Ishikawa (cell line): ENCODE data around the gene GSE1.
A peak's percentile ranks its signal among the peaks of the same experiment; 100 is the strongest.

Source experiments
- CEBPB ChIP-seq: IDR thresholded peaks from 2 replicates; pipeline ENCODE4 v1.6.1; 2012
- CREB1 ChIP-seq: IDR thresholded peaks from 2 replicates; pipeline ENCODE4 v1.6.1; 2012; ENCODE audit warnings: low read depth
- EGR1 ChIP-seq: IDR thresholded peaks from 2 replicates; pipeline ENCODE4 v1.6.1; 2012
- EP300 ChIP-seq: IDR thresholded peaks from 2 replicates; pipeline ENCODE4 v1.6.1; 2012; ENCODE audit warnings: borderline replicate concordance
- FOXM1 ChIP-seq: IDR thresholded peaks from 2 replicates; pipeline ENCODE4 v1.6.1; 2012; ENCODE audit warnings: low read depth, borderline replicate concordance
- MAX ChIP-seq: IDR thresholded peaks from 2 replicates; pipeline ENCODE4 v1.6.1; 2012
- NFIC ChIP-seq: IDR thresholded peaks from 2 replicates; pipeline ENCODE4 v1.6.1; 2012
- RAD21 ChIP-seq: IDR thresholded peaks from 2 replicates; pipeline ENCODE4 v1.6.1; 2012; ENCODE audit warnings: low read depth
- TAF1 ChIP-seq: IDR thresholded peaks from 2 replicates; pipeline ENCODE4 v1.6.1; 2012; ENCODE audit warnings: low read depth, mild to moderate bottlenecking
- TCF12 ChIP-seq: IDR thresholded peaks from 2 replicates; pipeline ENCODE4 v1.6.1; 2012; ENCODE audit warnings: low read depth
- USF1 ChIP-seq: IDR thresholded peaks from 2 replicates; pipeline ENCODE4 v1.6.1; 2012
- YY1 ChIP-seq: IDR thresholded peaks from 2 replicates; pipeline ENCODE4 v1.6.1; 2012; ENCODE audit warnings: low read depth

GRCh38 chr16:85635545-85636140 is 22.5 kb downstream of the GSE1 start:
- TF ChIP-seq EP300 (peak; percentile 47), RAD21 (no peak), EGR1 (peak; percentile 92), YY1 (peak; percentile 24; the same call in 1 of the 2 replicates), TAF1 (no peak), NFIC (peak; percentile 86), MAX (peak; percentile 41), USF1 (peak; percentile 82), TCF12 (peak; percentile 54; the same call in 1 of the 2 replicates), CEBPB (no peak), CREB1 (no peak), FOXM1 (no peak)
